Measurements from ENCODE around the gene CELF4.
A peak's percentile ranks its signal among the peaks of the same experiment; 100 is the strongest.

CELF4 gene

DNA sequence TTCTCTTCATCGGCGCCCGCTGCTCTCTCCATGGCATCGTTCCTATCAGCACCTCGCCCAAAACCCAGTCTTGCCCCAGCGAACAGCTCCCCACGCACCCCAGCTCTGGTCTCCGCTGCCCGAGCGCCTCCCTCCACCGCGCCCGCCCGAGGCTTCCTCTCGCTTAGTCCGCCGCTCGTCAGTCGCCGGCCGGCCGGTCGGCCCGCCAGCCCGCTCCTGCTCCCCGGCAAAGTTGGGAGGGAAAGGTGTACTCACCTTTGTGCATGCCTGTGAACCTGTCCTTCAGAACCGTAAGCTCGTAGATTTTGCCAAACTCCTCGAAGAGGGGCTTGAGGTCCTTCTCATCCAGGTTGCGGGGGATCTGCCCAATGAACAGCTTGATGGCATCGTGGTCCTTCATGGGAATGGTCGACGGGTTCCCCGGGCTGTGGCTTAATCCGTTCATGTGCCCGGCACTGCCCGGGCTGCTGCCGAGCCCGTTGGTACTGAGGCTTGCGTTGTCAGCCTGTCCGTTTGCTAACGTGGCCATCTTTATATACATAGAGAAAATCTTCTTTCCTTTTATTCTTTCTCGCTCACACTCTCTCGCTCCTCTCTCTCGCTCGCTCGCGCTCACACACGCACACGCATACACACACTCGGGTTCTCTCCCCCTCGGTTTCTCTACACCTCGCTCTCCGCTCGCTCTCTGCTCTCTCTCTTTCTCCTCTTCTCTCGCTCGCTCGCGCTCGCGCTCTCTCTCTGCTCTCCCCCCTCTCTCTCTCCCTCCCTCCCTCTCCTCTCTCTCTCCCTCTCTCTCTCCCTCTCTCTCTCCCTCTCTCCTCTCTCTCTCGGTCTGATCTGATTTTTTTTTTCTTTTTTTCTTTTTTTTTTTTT, at the start of gene CELF4:
Gene CELF4 (minus strand): TSS at position 698 of the 876 bp plus-strand sequence.
- DNase-seq: peak; percentile 72

GRCh38 chr18:37613253-37613565, 47.6 kb upstream of the CELF4 start:
- DNase-seq: no peak

DNA sequence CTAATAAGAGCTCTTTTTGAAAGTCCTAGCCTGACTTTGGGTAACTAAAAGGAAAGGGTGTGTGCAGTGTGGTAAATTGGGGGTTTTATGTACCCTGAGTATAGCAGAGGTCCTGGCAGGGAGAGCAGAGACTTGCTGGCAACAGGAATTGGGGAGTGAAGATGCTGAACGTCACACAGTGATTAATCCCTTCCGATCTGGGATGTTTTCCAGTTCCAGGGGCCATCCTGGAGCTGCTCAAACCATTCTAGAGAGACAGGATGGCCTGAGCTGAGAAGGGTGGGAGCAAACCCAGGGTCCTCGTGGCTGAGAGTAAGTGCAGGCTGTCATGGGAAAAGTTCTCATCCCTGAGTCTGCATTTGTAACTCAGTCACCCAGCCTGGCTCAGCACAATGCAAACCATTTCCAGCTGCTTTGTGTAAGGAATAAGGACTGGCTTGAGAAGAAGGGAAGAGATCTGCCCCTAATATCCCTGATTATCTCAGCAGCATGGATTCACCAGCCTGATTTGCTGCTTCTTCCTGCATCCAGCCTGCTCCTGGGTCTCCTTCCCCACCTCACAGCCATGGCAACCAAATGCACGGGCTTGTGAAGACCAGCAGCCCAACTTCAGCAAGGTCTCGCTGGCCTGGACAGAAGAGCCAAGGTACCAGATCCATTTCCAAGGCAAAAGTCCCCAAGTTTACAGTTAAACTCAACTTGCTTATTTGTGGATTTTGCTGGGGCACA, 47.1 kb upstream of the CELF4 start:
- no peak for DNase-seq

DNA sequence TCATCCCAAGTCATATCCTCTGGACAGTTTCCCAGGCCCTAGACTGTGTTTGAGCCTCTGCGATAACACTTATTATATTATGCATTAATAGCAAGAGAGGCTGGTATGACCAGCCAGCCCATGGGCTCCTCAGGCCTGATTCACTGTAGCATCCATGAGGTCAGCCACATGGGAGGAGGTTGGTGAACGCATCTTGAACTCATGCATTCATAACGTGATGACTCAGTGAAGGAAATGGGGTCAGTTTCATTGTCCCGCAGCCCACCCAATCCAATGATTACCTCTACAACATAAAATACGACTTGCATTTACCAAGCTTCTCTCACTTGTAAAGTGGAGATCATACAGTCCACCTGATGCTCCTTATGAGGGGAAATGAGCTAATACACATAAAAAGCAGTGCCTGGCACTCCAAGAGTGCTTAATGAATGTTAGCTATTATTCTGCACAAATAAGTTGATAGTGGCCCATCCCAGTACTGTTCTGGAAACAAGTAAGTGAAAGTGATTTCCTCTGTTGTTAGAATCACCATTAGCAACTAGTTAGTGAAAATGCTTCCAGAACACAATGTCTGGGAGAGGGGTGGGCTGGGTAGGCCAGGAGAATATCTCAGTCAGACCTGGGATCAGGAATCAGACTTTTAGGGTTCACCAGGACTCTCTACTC, 46.1 kb upstream of the CELF4 start:
- DNase-seq: no peak

DNA sequence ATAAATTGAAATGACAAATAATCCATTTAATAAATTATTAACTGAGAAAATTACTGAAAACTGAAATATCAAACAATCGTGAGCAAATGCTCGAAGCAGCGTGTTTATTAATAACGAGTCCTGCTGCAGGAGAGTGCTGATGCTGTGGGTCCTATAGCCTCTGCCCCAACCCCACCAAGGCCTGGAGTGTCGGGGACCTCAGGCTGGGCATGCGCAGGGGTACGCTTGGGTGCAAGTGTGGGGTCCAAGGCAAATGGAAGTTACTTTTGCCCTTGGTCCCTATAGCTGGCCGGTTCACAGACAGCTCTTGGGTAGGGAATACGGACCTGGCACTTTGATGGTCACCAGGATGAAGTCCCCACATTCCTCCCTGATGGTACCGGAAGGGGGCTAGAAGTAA, 43.3 kb upstream of the CELF4 start:
- DNase-seq: no peak

- DNase-seq: no peak
Observed at GRCh38 chr18:37607281-37607680, 41.7 kb upstream of the CELF4 start.

GRCh38 chr18:37604032-37604431, 38.4 kb upstream of the CELF4 start:
- no peak for DNase-seq

DNA sequence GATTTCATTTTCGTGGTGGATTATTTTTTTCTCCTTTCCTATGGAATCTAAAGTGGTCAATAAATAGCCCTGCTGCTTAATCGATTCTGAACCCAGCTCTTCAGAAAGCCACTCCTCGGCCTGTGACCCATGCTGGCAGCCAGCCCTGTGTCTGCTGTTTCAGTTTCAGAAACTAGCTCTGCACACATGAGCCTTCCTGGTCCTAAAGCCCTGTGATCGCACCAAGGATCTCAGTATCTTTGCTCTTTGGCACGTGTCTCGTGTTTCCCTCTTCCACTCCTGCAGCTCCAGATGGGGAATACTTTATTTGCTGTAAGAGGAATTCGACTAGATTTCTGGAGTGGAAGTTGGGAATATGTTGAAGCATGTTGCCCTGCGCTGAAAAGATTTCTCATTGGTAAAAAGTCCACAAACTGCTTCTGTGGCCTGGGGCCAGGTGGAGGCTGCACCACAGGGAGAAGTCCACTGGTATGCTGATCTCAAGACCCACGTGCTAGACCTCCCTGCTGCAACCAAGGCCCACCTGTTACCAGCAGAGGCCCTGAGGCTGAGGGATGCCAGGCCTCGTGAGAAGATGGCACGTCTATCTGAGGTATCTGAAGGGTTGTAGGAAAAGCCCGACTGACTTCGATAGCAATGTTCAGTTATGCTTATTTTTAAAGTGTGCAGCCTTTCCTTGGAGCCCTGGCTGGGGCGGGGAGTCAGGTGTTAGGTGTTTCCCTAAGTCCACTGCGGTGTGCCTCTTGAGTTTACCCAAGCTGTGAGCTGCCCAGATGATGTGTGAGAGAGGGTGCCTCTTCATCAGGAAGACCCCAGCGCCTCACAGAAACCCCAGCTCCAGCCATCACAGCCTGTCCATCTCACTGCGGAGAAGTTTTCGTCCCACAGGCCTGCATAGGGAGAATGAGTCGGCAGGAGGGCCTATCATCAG, 33.6 kb upstream of the CELF4 start:
- no peak for DNase-seq

DNA sequence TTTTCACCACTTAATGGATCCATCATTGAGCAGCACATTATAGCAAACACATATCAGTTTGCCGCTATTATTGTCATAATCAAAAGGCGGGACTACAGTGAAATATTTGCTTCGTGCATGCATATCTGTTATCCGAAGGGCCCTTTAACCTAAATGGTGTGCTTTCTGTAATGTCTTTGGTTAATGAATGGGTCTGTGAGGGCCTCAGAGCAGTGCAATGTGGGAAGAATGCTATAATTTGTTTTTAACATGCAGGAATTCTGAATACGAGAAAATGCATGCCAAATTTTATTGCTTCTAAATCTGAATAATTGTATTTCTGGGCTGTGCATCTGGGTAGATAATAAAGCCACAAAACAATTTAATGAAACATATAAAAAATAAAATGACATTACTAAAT, 32.8 kb upstream of the CELF4 start:
- no peak for DNase-seq

DNA sequence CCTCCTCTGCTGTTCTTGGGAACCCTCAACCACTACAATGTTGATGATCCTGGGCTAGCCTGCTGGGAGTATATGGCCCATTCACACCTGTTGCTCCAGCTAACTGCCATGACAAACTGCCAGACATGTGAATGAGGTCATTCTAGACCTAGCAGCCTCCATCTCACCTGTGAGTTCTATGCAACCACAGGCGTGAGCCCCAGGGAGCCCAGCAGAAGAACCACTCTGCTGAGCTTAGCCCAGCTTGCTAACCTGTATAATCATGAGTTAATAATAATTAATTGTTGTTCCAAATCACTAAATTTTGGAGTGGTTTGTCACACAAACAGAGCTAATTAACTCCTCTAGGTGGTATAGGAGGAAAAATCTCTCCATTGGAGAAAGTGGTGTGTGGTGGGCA, 24.7 kb upstream of the CELF4 start:
- no peak for DNase-seq

GRCh38 chr18:37588289-37588688, 22.7 kb upstream of the CELF4 start:
- DNase-seq: no peak

DNA sequence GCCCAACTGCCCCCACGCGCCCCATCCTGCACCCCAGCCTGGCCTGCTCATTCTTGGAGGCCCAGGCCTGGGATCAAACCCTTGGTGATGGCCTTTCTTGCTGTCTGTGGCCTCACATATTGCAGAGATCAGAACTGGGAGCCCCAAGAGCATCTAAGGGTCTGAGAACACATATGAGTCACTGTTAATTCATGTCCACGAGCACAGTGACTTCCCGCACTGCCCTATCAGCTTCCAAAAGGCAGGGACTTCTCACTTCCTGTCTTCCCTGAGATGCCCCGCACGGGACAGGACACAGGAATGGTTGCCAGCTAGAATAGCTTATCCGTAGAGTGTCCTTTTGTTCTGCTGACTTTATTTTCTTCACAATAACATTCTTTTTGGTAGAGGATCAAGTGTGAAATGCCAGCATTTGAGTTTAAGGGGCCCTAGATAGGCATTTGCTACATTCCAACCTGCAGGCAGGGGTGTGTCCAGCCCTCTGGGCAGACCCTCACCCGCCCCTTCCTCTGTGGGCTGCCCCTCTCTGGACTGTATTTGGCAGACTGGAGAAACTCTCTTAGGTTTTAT, 21.1 kb upstream of the CELF4 start:
- no peak for DNase-seq

DNA sequence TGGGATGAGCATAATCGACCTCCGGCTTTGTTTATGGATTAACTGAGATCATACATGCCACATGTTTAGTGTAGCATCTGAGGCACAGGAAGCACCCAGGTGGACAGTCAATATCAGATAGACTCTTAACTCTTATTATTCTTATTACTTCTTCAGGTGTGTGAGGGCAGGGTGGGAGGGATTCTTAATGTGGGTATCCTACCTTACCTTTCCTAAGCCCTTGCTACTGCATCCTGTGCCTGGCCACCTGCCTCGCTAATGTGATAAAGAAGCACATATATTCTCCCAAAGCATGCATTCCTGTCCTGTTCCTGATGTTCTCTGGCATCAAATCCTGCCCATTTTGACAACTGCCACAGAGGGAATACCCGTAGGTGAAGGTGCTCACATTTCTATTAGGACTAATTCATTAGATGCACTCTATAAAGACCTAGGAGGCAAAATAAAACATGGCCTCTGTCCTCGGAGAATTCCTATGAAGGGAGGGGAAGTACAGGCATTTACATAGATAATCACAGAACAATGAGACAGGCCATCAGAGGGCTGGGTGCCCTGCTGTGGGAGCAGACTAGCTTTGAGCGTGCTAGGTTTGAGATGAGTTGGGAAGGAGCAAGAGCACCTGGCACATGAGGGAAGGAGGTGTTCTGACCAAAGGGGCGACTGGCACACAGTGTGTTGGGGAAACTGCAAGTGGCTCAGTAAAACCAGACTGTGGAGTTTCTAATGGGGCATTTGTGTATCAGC, 19.5 kb upstream of the CELF4 start:
- DNase-seq: no peak

DNA sequence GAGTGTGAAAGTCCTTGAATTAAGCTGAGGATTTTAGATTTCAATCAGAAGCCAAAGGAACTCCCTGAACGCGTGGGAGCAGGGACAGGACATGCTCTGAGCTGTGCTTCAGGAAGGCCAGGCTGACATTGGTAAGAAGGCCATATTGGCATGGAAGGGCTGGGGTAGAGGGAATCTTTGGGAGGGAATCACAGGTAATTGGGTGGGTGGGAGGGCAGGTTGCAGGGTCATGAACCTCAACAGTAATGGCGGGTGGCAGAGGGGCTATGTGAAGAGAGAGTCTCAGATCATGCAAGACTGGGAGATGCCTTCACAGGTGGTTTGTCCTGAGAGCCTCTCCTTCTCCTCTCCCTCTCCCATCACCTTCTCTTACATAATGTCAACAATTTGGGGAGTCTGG, 18.6 kb upstream of the CELF4 start:
- no peak for DNase-seq

- no peak for DNase-seq
Observed at GRCh38 chr18:37582261-37582660, 16.7 kb upstream of the CELF4 start.

GRCh38 chr18:37578886-37579513, 13.4 kb upstream of the CELF4 start:
- DNase-seq: no peak

- no peak for DNase-seq
Observed at GRCh38 chr18:37578182-37578678, 12.6 kb upstream of the CELF4 start.

GRCh38 chr18:37577051-37577611, 11.5 kb upstream of the CELF4 start:
- DNase-seq: no peak

DNA sequence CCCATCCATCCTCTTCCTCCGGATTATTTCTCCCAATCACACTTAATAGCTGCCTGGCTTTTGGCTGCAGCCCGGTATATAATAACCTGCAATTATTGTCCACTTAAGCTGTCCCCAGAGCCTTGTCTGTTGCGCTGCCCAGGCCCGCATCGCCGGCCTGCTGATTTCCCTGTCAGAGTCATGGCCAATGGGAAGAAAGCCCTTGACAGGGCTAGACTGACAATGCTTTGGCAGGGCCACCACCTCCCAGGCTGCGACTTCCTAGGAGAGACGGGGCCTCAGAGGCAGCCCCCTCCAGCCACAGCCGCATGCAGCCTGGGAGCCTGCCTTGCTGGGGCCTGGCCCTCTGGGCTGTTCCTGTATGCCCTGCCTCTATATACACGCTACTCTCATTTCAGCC, 10.0 kb upstream of the CELF4 start:
- peak; percentile 18 for DNase-seq

DNA sequence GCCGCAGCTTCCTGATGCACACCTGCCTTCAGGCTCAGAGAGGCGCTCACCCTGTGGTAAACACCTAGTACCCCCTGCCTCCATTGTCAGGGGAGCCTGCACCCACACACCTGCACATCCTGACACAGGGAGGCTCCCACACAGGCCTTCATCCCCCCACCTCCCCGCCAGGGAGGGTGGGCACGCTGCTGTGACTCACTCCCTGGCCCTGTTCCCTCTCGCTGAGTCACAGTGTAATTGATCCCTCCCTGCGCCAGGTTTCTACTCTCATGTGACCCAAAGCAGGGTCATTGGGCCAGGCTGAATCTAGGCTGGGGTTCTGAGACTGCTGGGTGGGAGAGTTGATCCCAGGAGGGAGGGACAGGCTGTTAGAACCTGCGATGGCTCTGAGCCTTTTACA, 8.5 kb upstream of the CELF4 start:
- no peak for DNase-seq

- DNase-seq: no peak
Observed at GRCh38 chr18:37572736-37573135, 7.1 kb upstream of the CELF4 start.
